Aorta (tissue), 5 donors: ENCODE measurements around the gene PROKR1. TPM values are rescaled to one million over a fixed set of nuclear protein-coding genes. Genes with fewer than 3 reads are reported as not detected.

ENCODE experiments used
- ATAC-seq: fragments of 200-7000 bp; cut with Tn5 transposase; one replicate; pipeline ENCODE4 v1.9.1; 2022; ENCODE audit warnings: moderate library complexity; ENCODE audit not compliant: low FRiP score
- DNase-seq, 2 donors: peaks; one replicate each; pipeline ENCODE4 v3.0.0-alpha.2; 2020
- H3K27ac ChIP-seq, 2 donors: one replicate each; pipeline ENCODE4 v1.5.1; 2013; ENCODE audit warnings: low read length in 2 of 2, mild to moderate bottlenecking in 2 of 2, moderate library complexity in 2 of 2, control low read depth in 1 of 2, inconsistent platforms in 1 of 2, low read depth in 1 of 2
- H3K27me3 ChIP-seq, 2 donors: one replicate each; pipeline ENCODE4 v1.6.1; 2013; ENCODE audit warnings: control low read depth in 1 of 2, low read length in 1 of 2, mild to moderate bottlenecking in 1 of 2, moderate library complexity in 1 of 2; ENCODE audit not compliant: insufficient read depth in 2 of 2, control insufficient read depth in 1 of 2
- H3K36me3 ChIP-seq, 2 donors: one replicate each; pipeline ENCODE4 v1.6.1; 2013; ENCODE audit warnings: control low read depth in 1 of 2, low read length in 1 of 2, mild to moderate bottlenecking in 1 of 2; ENCODE audit not compliant: insufficient read depth in 2 of 2, control insufficient read depth in 1 of 2
- H3K4me1 ChIP-seq, 2 donors: one replicate each; pipeline ENCODE4 v1.6.1; 2013; ENCODE audit warnings: low read length in 2 of 2, control low read depth in 1 of 2, mild to moderate bottlenecking in 1 of 2, moderate library complexity in 1 of 2; ENCODE audit not compliant: insufficient read depth in 2 of 2, control insufficient read depth in 1 of 2
- H3K4me3 ChIP-seq, 2 donors: one replicate each; pipeline ENCODE4 v1.5.1; 2013; ENCODE audit warnings: low read length in 2 of 2, control low read depth in 1 of 2, mild to moderate bottlenecking in 1 of 2
- H3K9me3 ChIP-seq: one replicate; pipeline ENCODE4 v1.6.1; 2013; ENCODE audit warnings: mild to moderate bottlenecking, low read length; ENCODE audit not compliant: control insufficient read depth
- WGBS, 2 donors: extraction: QIAGEN DNeasy Blood & Tissue Kit; methylation state at CpG; one replicate each; pipeline ENCODE4 v1.1.7; 2013; 5-methylcytosine and 5-hydroxymethylcytosine counted together
- intact Hi-C, 2 donors: fragments of 100-400 bp; cut with DNase I; formaldehyde crosslinking; loops; one replicate each; pipeline versions ENCODE4 v1.14.2 to v1.15.0; 2022
- polyA plus RNA-seq, 2 donors: library from polyadenylated mRNA; stranded (reverse); fragments of 200-250 nt; gene quantifications; one replicate each; pipeline ENCODE4 v1.2.3, GENCODE V29; 2013
- total RNA-seq, 2 donors: library from RNA; stranded (reverse); fragmentation: NEBNext Ultra II Directional; extraction: Animal tissue kit (Norgen Biotek cat#: 25700); gene quantifications; one replicate each; pipeline ENCODE4 v1.2.1, GENCODE V29; 2021
- donor health status: healthy with polysubstance abuse.
- donor health status: Bipolar disorder and iron deficiency.
- donor health status: DM: no; HTN: no; CAD: no.
- donor health status: DM: no; HTN: no; CAD: no.
- donor health status: DM: yes; HTN: yes; CAD: no.

Gene PROKR1
- total and polyA plus RNA-seq, 4 donors, result not detected

- 72 to 82% methylated on average over 4 of the region's 4 CpGs for WGBS, 2 donors
- H3K27ac ChIP-seq, result no peak overlapping the region
- peaks cover 7% of the 10 kb centered on the region for H3K9me3 ChIP-seq
- intact Hi-C loops, result no loop called here
- no peak for DNase-seq
- peaks cover 0 to 2% of the 10 kb centered on the region in 2 donors for H3K27me3 ChIP-seq
- ATAC-seq, result no peak
- no peak overlapping the region for H3K4me3 ChIP-seq
- no peaks in the 10 kb centered on the region for H3K36me3 ChIP-seq
- H3K4me1 ChIP-seq, result no peaks in the 10 kb centered on the region
Measured at GRCh38 chr2:68698567-68699377, 55.4 kb downstream of the PROKR1 start.

- 94 to 95% methylated on average over 2 of the region's 2 CpGs for WGBS, 2 donors
- ATAC-seq (no peak), DNase-seq (no peak)
- Histone ChIP-seq H3K36me3 (no peaks in the 10 kb centered on the region), H3K9me3 (peaks cover 7% of the 10 kb centered on the region), H3K27ac (no peak overlapping the region), H3K4me3 (no peak overlapping the region), H3K27me3 (peaks cover 0 to 2% of the 10 kb centered on the region in 2 donors), H3K4me1 (no peaks in the 10 kb centered on the region)
- intact Hi-C loops, result no loop called here
Measured at GRCh38 chr2:68700560-68700959, 57.2 kb downstream of the PROKR1 start.

DNA sequence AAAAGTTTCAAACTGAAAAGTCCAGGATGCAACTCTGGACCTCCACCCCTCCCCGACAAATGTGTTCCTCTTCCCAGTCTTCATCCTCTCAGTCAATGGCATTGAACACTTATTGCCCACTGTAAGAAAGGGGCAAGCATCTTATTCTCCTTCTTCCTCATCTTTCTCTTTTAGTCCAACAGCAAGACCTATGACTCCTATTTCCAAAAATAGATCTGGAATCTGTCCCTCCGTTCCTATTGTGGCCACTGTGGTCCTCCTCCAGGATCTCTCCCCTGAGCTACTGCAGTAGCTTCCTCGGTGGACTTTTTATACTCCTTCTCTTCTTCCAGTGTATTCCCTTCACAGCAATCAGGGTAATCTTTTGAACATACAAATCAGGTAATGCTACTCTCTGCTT is 63.3 kb downstream of the PROKR1 start:
- Histone ChIP-seq H3K4me3 (no peak overlapping the region), H3K27ac (no peak overlapping the region), H3K36me3 (no peaks in the 10 kb centered on the region), H3K4me1 (no peaks in the 10 kb centered on the region), H3K9me3 (no peaks in the 10 kb centered on the region), H3K27me3 (no peaks in the 10 kb centered on the region)
- intact Hi-C loops, result loop anchor here in 1 of 2 donors (5.0 kb wide), 2 partner anchors 216 to 239 kb away; partner anchors contain the start of genes APLF and FBXO48
- 54 to 62% methylated on average over 3 of the region's 3 CpGs for WGBS, 2 donors
- ATAC-seq (no peak), DNase-seq (no peak)

Other genes with a start within 250 kb of the PROKR1 start
- 1 to 10 TPM; 1.0 to 1.5 TPM for gene FBXO48, start 176.3 kb upstream of the PROKR1 start, total RNA-seq
- 1 to 10 TPM in 1 of 2 donors, under 1 TPM in 1; 0.43 to 1.1 TPM for gene FBXO48, start 176.3 kb upstream of the PROKR1 start, polyA plus RNA-seq
- 1 to 10 TPM; 7.9 to 8.7 TPM for gene APLF, start 176.0 kb upstream of the PROKR1 start, total RNA-seq
- gene APLF, start 176.0 kb upstream of the PROKR1 start, polyA plus RNA-seq, result 1 to 10 TPM; 1.3 TPM
- gene ARHGAP25, start 91.2 kb downstream of the PROKR1 start, total RNA-seq, result 10 to 100 TPM in 1 of 2 donors, 1 to 10 TPM in 1; 6.8 to 21.1 TPM
- gene ARHGAP25, start 91.2 kb downstream of the PROKR1 start, polyA plus RNA-seq, result 1 to 10 TPM; 2.6 to 6.0 TPM
- not detected for gene BMP10, start 227.8 kb downstream of the PROKR1 start, total RNA-seq
- not detected for gene BMP10, start 227.8 kb downstream of the PROKR1 start, polyA plus RNA-seq